Gastroesophageal sphincter (tissue), 4 donors: ENCODE data around the gene DAPK2. TPM values are rescaled to one million over a fixed set of nuclear protein-coding genes. Genes with fewer than 3 reads are reported as not detected.

Experiments used
- ATAC-seq: fragments of 150-250 bp; one replicate; pipeline ENCODE4 v1.9.1; 2016; ENCODE audit warnings: mild to moderate bottlenecking, moderate library complexity
- H3K27ac ChIP-seq, 4 donors: fragments of 200-600 bp; sonication (generic) in 3 of 4; 1 replicate in 3 of 4; 2 replicates in 1 of 4; pipeline ENCODE4 v1.5.1; 2016 to 2019
- H3K27me3 ChIP-seq: fragments of 200-600 bp; sonication (generic); one replicate; pipeline ENCODE4 v1.5.1; 2019
- H3K36me3 ChIP-seq, 2 donors: fragments of 200-600 bp; sonication (generic); one replicate each; pipeline ENCODE4 v1.5.1; 2019; ENCODE audit warnings: control low read depth in 1 of 2
- H3K4me1 ChIP-seq, 3 donors: fragments of 200-600 bp; sonication (generic); 1 replicate in 2 of 3; 2 replicates in 1 of 3; pipeline ENCODE4 v1.5.1; 2016 to 2019; ENCODE audit warnings: control low read depth in 2 of 3
- H3K4me3 ChIP-seq, 2 donors: fragments of 200-600 bp; sonication (generic); one replicate each; pipeline ENCODE4 v1.5.1; 2019; ENCODE audit warnings: mild to moderate bottlenecking in 1 of 2, moderate library complexity in 1 of 2
- H3K9me3 ChIP-seq, 3 donors: fragments of 200-600 bp; sonication (generic); one replicate each; pipeline ENCODE4 v1.5.1; 2017 to 2019; ENCODE audit warnings: control low read depth in 2 of 3
- CTCF ChIP-seq, 4 experiments: fragments of 200-600 bp in 2 of 4; fragments of 450-650 bp in 2 of 4; sonication (generic) in 1 of 4; IDR thresholded peaks; one replicate each; pipeline ENCODE4 v1.5.1; 2017 to 2019; ENCODE audit warnings: antibody characterized with exemption in 4 of 4, mild to moderate bottlenecking in 2 of 4, moderate library complexity in 2 of 4
- EP300 ChIP-seq: sonication (generic); formaldehyde crosslinking; IDR thresholded peaks from one replicate; pipeline ENCODE4 v1.6.1; 2017; ENCODE audit warnings: antibody characterized with exemption, mild to moderate bottlenecking
- POLR2A ChIP-seq, 2 donors: fragments of 450-650 bp; IDR thresholded peaks; one replicate each; pipeline ENCODE4 v1.6.1; 2017; ENCODE audit warnings: antibody characterized with exemption in 2 of 2, mild to moderate bottlenecking in 2 of 2, moderate library complexity in 1 of 2
- POLR2AphosphoS5 ChIP-seq: sonication (generic); formaldehyde crosslinking; IDR thresholded peaks from one replicate; pipeline ENCODE4 v1.6.1; 2017; ENCODE audit warnings: antibody characterized with exemption
- WGBS, 2 donors: methylation state at CpG; one replicate each; pipeline ENCODE4 v1.1.5; 2018; ENCODE audit warnings: low coverage in 1 of 2; 5-methylcytosine and 5-hydroxymethylcytosine counted together
- total RNA-seq, 4 donors: library from RNA; depleted of rRNA; stranded (reverse); fragments of >200 nt; gene quantifications; one replicate each; pipeline ENCODE4 v1.1.0, GENCODE V29; 2016

DAPK2 gene
- total RNA-seq, 4 donors from 2014 or later = 2.0 to 9.5 (median 6.4) TPM

GRCh38 chr15:63870487-63871209 lies 175.6 kb downstream of the DAPK2 start:
- Histone ChIP-seq H3K27me3 (no peaks in the 10 kb centered on the region), H3K4me1 (no peaks in the 10 kb centered on the region), H3K4me3 (no peak overlapping the region), H3K9me3 (peaks cover 0 to 8% (median 0%) of the 10 kb centered on the region in 3 donors), H3K36me3 (no peaks in the 10 kb centered on the region), H3K27ac (no peak overlapping the region)
- no peak for ATAC-seq
- TF ChIP-seq EP300 = no peak
- TF ChIP-seq CTCF (IDR thresholded peaks at IDR 0.05) = no peak
- no peak for TF ChIP-seq POLR2AphosphoS5
- no peak for TF ChIP-seq POLR2A (IDR thresholded peaks at IDR 0.05)
- WGBS, 2 donors = 50 to 64% methylated on average over 1 to 4 of the region's 6 CpGs

GRCh38 chr15:63870043-63870394 lies 176.3 kb downstream of the DAPK2 start:
- TF ChIP-seq POLR2AphosphoS5 (no peak), POLR2A (IDR thresholded peaks at IDR 0.05) (no peak), EP300 (no peak), CTCF (IDR thresholded peaks at IDR 0.05) (no peak)
- no peak for ATAC-seq
- Histone ChIP-seq H3K36me3 (no peaks in the 10 kb centered on the region), H3K4me3 (no peak overlapping the region), H3K27me3 (no peaks in the 10 kb centered on the region), H3K27ac (no peak overlapping the region), H3K9me3 (peaks cover 0 to 8% (median 0%) of the 10 kb centered on the region in 3 donors), H3K4me1 (no peaks in the 10 kb centered on the region)
- WGBS, 2 donors = 45 to 57% methylated on average over 2 of the region's 2 CpGs

GRCh38 chr15:63869371-63870042 lies 176.8 kb downstream of the DAPK2 start:
- Histone ChIP-seq H3K4me1 (no peaks in the 10 kb centered on the region), H3K36me3 (no peaks in the 10 kb centered on the region), H3K27me3 (no peaks in the 10 kb centered on the region), H3K4me3 (no peak overlapping the region), H3K9me3 (peaks cover 0 to 8% (median 0%) of the 10 kb centered on the region in 3 donors), H3K27ac (no peak overlapping the region)
- no peak for TF ChIP-seq EP300
- no peak for TF ChIP-seq CTCF (IDR thresholded peaks at IDR 0.05)
- no peak for TF ChIP-seq POLR2A (IDR thresholded peaks at IDR 0.05)
- no peak for TF ChIP-seq POLR2AphosphoS5
- 81 to 85% methylated on average over 2 of the region's 2 CpGs for WGBS, 2 donors
- no peak for ATAC-seq

GRCh38 chr15:63864186-63864585 lies 182.1 kb downstream of the DAPK2 start:
- no peaks in the 10 kb centered on the region for H3K4me1 ChIP-seq
- no peaks in the 10 kb centered on the region for H3K36me3 ChIP-seq
- no peak overlapping the region for H3K4me3 ChIP-seq
- TF ChIP-seq CTCF (IDR thresholded peaks at IDR 0.05) (no peak), EP300 (no peak), POLR2AphosphoS5 (no peak), POLR2A (IDR thresholded peaks at IDR 0.05) (no peak)
- H3K27me3 ChIP-seq = no peaks in the 10 kb centered on the region
- H3K27ac ChIP-seq = no peak overlapping the region
- H3K9me3 ChIP-seq = no peaks in the 10 kb centered on the region
- no peak for ATAC-seq
- 40 to 86% methylated on average over 3 of the region's 3 CpGs for WGBS, 2 donors
